ENCODE measurements around the gene SH3RF2. TPM values are rescaled to one million over a fixed set of nuclear protein-coding genes. Genes with fewer than 3 reads are reported as not detected.

Gene SH3RF2
- total RNA-seq, 1 experiment from 2014 or later, result not detected

- H3K4me2 ChIP-seq (ENCODE audit: low read depth, low read length, poor library complexity, severe bottlenecking), result no peak overlapping the region
- no peaks in the 10 kb centered on the region for H3K79me2 ChIP-seq (ENCODE audit: low read length)
- H2AFZ ChIP-seq (ENCODE audit: low read length), result no peak overlapping the region
- no peaks in the 10 kb centered on the region for H4K20me1 ChIP-seq (ENCODE audit: insufficient read depth, low read depth, low read length)
- DNase-seq, result no peak
- H3K27me3 ChIP-seq (ENCODE audit: low read length), result no peaks in the 10 kb centered on the region
- H3K9me2 ChIP-seq (replicated peaks; ENCODE audit: insufficient read depth, low read length), result no peaks in the 10 kb centered on the region
- H3K4me1 ChIP-seq (ENCODE audit: low read length), result no peaks in the 10 kb centered on the region
- H3K36me3 ChIP-seq (ENCODE audit: insufficient read depth, low read length), result no peaks in the 10 kb centered on the region
- H3K27ac ChIP-seq (ENCODE audit: low read length), result no peak overlapping the region
- H3K9ac ChIP-seq (ENCODE audit: low read length), result no peak overlapping the region
- H3K4me3 ChIP-seq (ENCODE audit: low read length), result no peak overlapping the region
- H3K9me3 ChIP-seq (ENCODE audit: low read length), result no peaks in the 10 kb centered on the region
Measured at GRCh38 chr5:146000072-146000471, 63.7 kb downstream of the SH3RF2 start.

GRCh38 chr5:146001544-146002190 is 65.3 kb downstream of the SH3RF2 start:
- no peaks in the 10 kb centered on the region for H3K9me3 ChIP-seq (ENCODE audit: low read length)
- H2AFZ ChIP-seq (ENCODE audit: low read length), result no peak overlapping the region
- peaks cover 2% of the 10 kb centered on the region; the same call in 1 of the 2 replicates for H3K4me1 ChIP-seq (ENCODE audit: low read length)
- DNase-seq, result no peak
- H3K36me3 ChIP-seq (ENCODE audit: insufficient read depth, low read length), result no peaks in the 10 kb centered on the region
- no peaks in the 10 kb centered on the region for H4K20me1 ChIP-seq (ENCODE audit: insufficient read depth, low read depth, low read length)
- no peak overlapping the region for H3K4me3 ChIP-seq (ENCODE audit: low read length)
- no peaks in the 10 kb centered on the region for H3K27me3 ChIP-seq (ENCODE audit: low read length)
- H3K9me2 ChIP-seq (replicated peaks; ENCODE audit: insufficient read depth, low read length), result no peaks in the 10 kb centered on the region
- H3K79me2 ChIP-seq (ENCODE audit: low read length), result no peaks in the 10 kb centered on the region
- no peak overlapping the region for H3K4me2 ChIP-seq (ENCODE audit: low read depth, low read length, poor library complexity, severe bottlenecking)
- H3K9ac ChIP-seq (ENCODE audit: low read length), result no peak overlapping the region
- no peak overlapping the region for H3K27ac ChIP-seq (ENCODE audit: low read length)

GRCh38 chr5:146002491-146002890 is 66.1 kb downstream of the SH3RF2 start:
- no peak overlapping the region for H3K4me3 ChIP-seq (ENCODE audit: low read length)
- peaks cover 6% of the 10 kb centered on the region; the same call in 1 of the 2 replicates for H3K4me1 ChIP-seq (ENCODE audit: low read length)
- no peaks in the 10 kb centered on the region for H3K27me3 ChIP-seq (ENCODE audit: low read length)
- no peaks in the 10 kb centered on the region for H4K20me1 ChIP-seq (ENCODE audit: insufficient read depth, low read depth, low read length)
- no peak for DNase-seq
- H3K9me3 ChIP-seq (ENCODE audit: low read length), result no peaks in the 10 kb centered on the region
- no peaks in the 10 kb centered on the region for H3K36me3 ChIP-seq (ENCODE audit: insufficient read depth, low read length)
- H3K4me2 ChIP-seq (ENCODE audit: low read depth, low read length, poor library complexity, severe bottlenecking), result no peak overlapping the region
- no peak overlapping the region for H3K27ac ChIP-seq (ENCODE audit: low read length)
- H3K9ac ChIP-seq (ENCODE audit: low read length), result no peak overlapping the region
- no peaks in the 10 kb centered on the region for H3K79me2 ChIP-seq (ENCODE audit: low read length)
- H3K9me2 ChIP-seq (replicated peaks; ENCODE audit: insufficient read depth, low read length), result no peaks in the 10 kb centered on the region
- H2AFZ ChIP-seq (ENCODE audit: low read length), result no peak overlapping the region

GRCh38 chr5:146003852-146004251 is 67.5 kb downstream of the SH3RF2 start:
- H3K4me2 ChIP-seq (ENCODE audit: low read depth, low read length, poor library complexity, severe bottlenecking), result no peak overlapping the region
- no peak overlapping the region for H3K27ac ChIP-seq (ENCODE audit: low read length)
- no peaks in the 10 kb centered on the region for H3K9me2 ChIP-seq (replicated peaks; ENCODE audit: insufficient read depth, low read length)
- no peaks in the 10 kb centered on the region for H3K79me2 ChIP-seq (ENCODE audit: low read length)
- H3K4me1 ChIP-seq (ENCODE audit: low read length), result peaks cover 6% of the 10 kb centered on the region; the same call in 1 of the 2 replicates
- no peaks in the 10 kb centered on the region for H4K20me1 ChIP-seq (ENCODE audit: insufficient read depth, low read depth, low read length)
- no peak overlapping the region for H2AFZ ChIP-seq (ENCODE audit: low read length)
- no peaks in the 10 kb centered on the region for H3K27me3 ChIP-seq (ENCODE audit: low read length)
- no peak overlapping the region for H3K4me3 ChIP-seq (ENCODE audit: low read length)
- H3K9ac ChIP-seq (ENCODE audit: low read length), result no peak overlapping the region
- H3K36me3 ChIP-seq (ENCODE audit: insufficient read depth, low read length), result no peaks in the 10 kb centered on the region
- no peak for DNase-seq
- H3K9me3 ChIP-seq (ENCODE audit: low read length), result no peaks in the 10 kb centered on the region

GRCh38 chr5:146005264-146005663 is 68.9 kb downstream of the SH3RF2 start:
- Histone ChIP-seq H3K27me3 (ENCODE audit: low read length) (no peaks in the 10 kb centered on the region), H3K9ac (ENCODE audit: low read length) (no peak overlapping the region), H3K4me1 (ENCODE audit: low read length) (peaks cover 6% of the 10 kb centered on the region; the same call in 1 of the 2 replicates), H3K9me2 (replicated peaks; ENCODE audit: insufficient read depth, low read length) (no peaks in the 10 kb centered on the region), H3K9me3 (ENCODE audit: low read length) (no peaks in the 10 kb centered on the region), H3K4me2 (ENCODE audit: low read depth, low read length, poor library complexity, severe bottlenecking) (no peak overlapping the region), H3K27ac (ENCODE audit: low read length) (no peak overlapping the region), H3K36me3 (ENCODE audit: insufficient read depth, low read length) (no peaks in the 10 kb centered on the region), H3K79me2 (ENCODE audit: low read length) (no peaks in the 10 kb centered on the region), H4K20me1 (ENCODE audit: insufficient read depth, low read depth, low read length) (no peaks in the 10 kb centered on the region), H2AFZ (ENCODE audit: low read length) (no peak overlapping the region), H3K4me3 (ENCODE audit: low read length) (no peak overlapping the region)
- DNase-seq, result no peak

GRCh38 chr5:146005723-146006122 is 69.3 kb downstream of the SH3RF2 start:
- DNase-seq, result no peak
- Histone ChIP-seq H3K36me3 (ENCODE audit: insufficient read depth, low read length) (no peaks in the 10 kb centered on the region), H3K27ac (ENCODE audit: low read length) (no peak overlapping the region), H3K9me2 (replicated peaks; ENCODE audit: insufficient read depth, low read length) (no peaks in the 10 kb centered on the region), H4K20me1 (ENCODE audit: insufficient read depth, low read depth, low read length) (no peaks in the 10 kb centered on the region), H2AFZ (ENCODE audit: low read length) (no peak overlapping the region), H3K4me3 (ENCODE audit: low read length) (no peak overlapping the region), H3K9me3 (ENCODE audit: low read length) (no peaks in the 10 kb centered on the region), H3K27me3 (ENCODE audit: low read length) (no peaks in the 10 kb centered on the region), H3K79me2 (ENCODE audit: low read length) (no peaks in the 10 kb centered on the region), H3K9ac (ENCODE audit: low read length) (no peak overlapping the region), H3K4me1 (ENCODE audit: low read length) (peaks cover 6% of the 10 kb centered on the region; the same call in 1 of the 2 replicates), H3K4me2 (ENCODE audit: low read depth, low read length, poor library complexity, severe bottlenecking) (no peak overlapping the region)

GRCh38 chr5:146006470-146007190 is 70.3 kb downstream of the SH3RF2 start:
- H3K79me2 ChIP-seq (ENCODE audit: low read length), result no peaks in the 10 kb centered on the region
- no peak overlapping the region for H3K4me3 ChIP-seq (ENCODE audit: low read length)
- H3K9me3 ChIP-seq (ENCODE audit: low read length), result no peaks in the 10 kb centered on the region
- no peaks in the 10 kb centered on the region for H3K9me2 ChIP-seq (replicated peaks; ENCODE audit: insufficient read depth, low read length)
- H3K9ac ChIP-seq (ENCODE audit: low read length), result no peak overlapping the region
- H3K4me1 ChIP-seq (ENCODE audit: low read length), result peaks cover 6% of the 10 kb centered on the region; the same call in 1 of the 2 replicates
- no peaks in the 10 kb centered on the region for H3K36me3 ChIP-seq (ENCODE audit: insufficient read depth, low read length)
- no peak overlapping the region for H3K4me2 ChIP-seq (ENCODE audit: low read depth, low read length, poor library complexity, severe bottlenecking)
- no peak overlapping the region for H3K27ac ChIP-seq (ENCODE audit: low read length)
- H3K27me3 ChIP-seq (ENCODE audit: low read length), result no peaks in the 10 kb centered on the region
- no peaks in the 10 kb centered on the region for H4K20me1 ChIP-seq (ENCODE audit: insufficient read depth, low read depth, low read length)
- 0 out of 2 replicates have a peak overlapping the region, but pooled peaks have one; percentile 5 for H2AFZ ChIP-seq (ENCODE audit: low read length)
- peak; percentile 44 for DNase-seq

- Histone ChIP-seq H3K79me2 (ENCODE audit: low read length) (no peaks in the 10 kb centered on the region), H3K4me1 (ENCODE audit: low read length) (peaks cover 6% of the 10 kb centered on the region; the same call in 1 of the 2 replicates), H3K9me3 (ENCODE audit: low read length) (no peaks in the 10 kb centered on the region), H3K4me3 (ENCODE audit: low read length) (no peak overlapping the region), H2AFZ (ENCODE audit: low read length) (0 out of 2 replicates have a peak overlapping the region, but pooled peaks have one; percentile 5), H3K4me2 (ENCODE audit: low read depth, low read length, poor library complexity, severe bottlenecking) (no peak overlapping the region), H3K9ac (ENCODE audit: low read length) (no peak overlapping the region), H3K27ac (ENCODE audit: low read length) (no peak overlapping the region), H3K27me3 (ENCODE audit: low read length) (no peaks in the 10 kb centered on the region), H3K9me2 (replicated peaks; ENCODE audit: insufficient read depth, low read length) (no peaks in the 10 kb centered on the region), H3K36me3 (ENCODE audit: insufficient read depth, low read length) (no peaks in the 10 kb centered on the region), H4K20me1 (ENCODE audit: insufficient read depth, low read depth, low read length) (no peaks in the 10 kb centered on the region)
- DNase-seq, result peak; percentile 45
Measured at GRCh38 chr5:146007270-146007669, 70.9 kb downstream of the SH3RF2 start.
